CD4-positive, CD25-positive, alpha-beta regulatory T cell (primary cell): Measurements from ENCODE around the gene CXorf66. TPM values are rescaled to one million over a fixed set of nuclear protein-coding genes. Genes with fewer than 3 reads are reported as not detected.

Experiments used
- ATAC-seq, 2 donors: fragments of 150-1000 bp; cut with Tn5 transposase; one replicate each; pipeline ENCODE4 v1.10.0; 2021; ENCODE audit warnings: low read depth in 2 of 2, moderate number of reproducible peaks in 2 of 2, moderate library complexity in 1 of 2
- DNase-seq, 3 donors: peaks; one replicate each; pipeline versions ENCODE4 v3.0.0 to v3.0.0-alpha.2; 2012 to 2022; ENCODE audit warnings: mixed read lengths in 1 of 3
- H3K27ac ChIP-seq: one replicate; pipeline ENCODE4 v1.7.0; 2013; ENCODE audit warnings: mild to moderate bottlenecking, low read length; ENCODE audit not compliant: insufficient read depth, poor library complexity, severe bottlenecking
- H3K27me3 ChIP-seq: one replicate; pipeline ENCODE4 v1.7.0; 2013; ENCODE audit warnings: low read length; ENCODE audit not compliant: control insufficient read depth, insufficient read depth
- H3K36me3 ChIP-seq: one replicate; pipeline ENCODE4 v1.7.0; 2013; ENCODE audit warnings: mild to moderate bottlenecking, low read length, moderate library complexity; ENCODE audit not compliant: control insufficient read depth, insufficient read depth
- H3K4me1 ChIP-seq: 2 replicates; pipeline ENCODE4 v1.7.0; 2013; ENCODE audit warnings: mild to moderate bottlenecking, low read length; ENCODE audit not compliant: insufficient read depth, control insufficient read depth, poor library complexity, severe bottlenecking
- H3K4me3 ChIP-seq: one replicate; pipeline ENCODE4 v1.7.0; 2013; ENCODE audit warnings: low read depth, mild to moderate bottlenecking, low read length, moderate library complexity
- H3K9me3 ChIP-seq, 2 experiments: 1 replicate in 1 of 2; 2 replicates in 1 of 2; pipeline ENCODE4 v1.7.0; 2013; ENCODE audit warnings: low read length in 2 of 2, mild to moderate bottlenecking in 1 of 2, moderate library complexity in 1 of 2; ENCODE audit not compliant: control insufficient read depth in 2 of 2
- H3K27ac Mint-ChIP-seq, 3 donors: one replicate each; pipeline ENCODE4 v1.8.0; 2020 to 2022; ENCODE audit warnings: mild to moderate bottlenecking in 3 of 3, mixed read lengths in 3 of 3, moderate library complexity in 2 of 3
- H3K27me3 Mint-ChIP-seq: one replicate; pipeline ENCODE4 v1.8.0; 2022; ENCODE audit warnings: mild to moderate bottlenecking, mixed read lengths
- H3K36me3 Mint-ChIP-seq: one replicate; pipeline ENCODE4 v1.8.0; 2020; ENCODE audit warnings: mixed read lengths
- H3K4me1 Mint-ChIP-seq, 4 donors: one replicate each; pipeline ENCODE4 v1.8.0; 2020 to 2022; ENCODE audit warnings: mixed read lengths in 4 of 4, mild to moderate bottlenecking in 1 of 4
- H3K4me3 Mint-ChIP-seq, 4 donors: one replicate each; pipeline ENCODE4 v1.8.0; 2020 to 2022; ENCODE audit warnings: mild to moderate bottlenecking in 4 of 4, mixed read lengths in 4 of 4, moderate library complexity in 3 of 4
- H3K9me3 Mint-ChIP-seq, 7 donors: one replicate each; pipeline ENCODE4 v1.8.0; 2020 to 2022; ENCODE audit warnings: mixed read lengths in 7 of 7, mild to moderate bottlenecking in 3 of 7, moderate library complexity in 2 of 7
- polyA plus RNA-seq, 4 donors: library from polyadenylated mRNA; unstranded; fragments of 300-500 nt; fragmentation: Illumina TruSeq; gene quantifications; one replicate each; pipeline ENCODE4 v1.2.3, GENCODE V29; 2021
- total RNA-seq: library from RNA; stranded (reverse); gene quantifications from one replicate; pipeline ENCODE4 v1.2.3, GENCODE V29; 2022

CXorf66 gene
- total and polyA plus RNA-seq, 5 donors from 2014 or later = not detected

GRCh38 chrX:139932073-139932900 lies 33.0 kb downstream of the CXorf66 start:
- H3K36me3 Mint-ChIP-seq = no peaks in the 10 kb centered on the region
- Histone ChIP-seq H3K4me1 (peaks cover 16% of the 10 kb centered on the region), H3K4me3 (peak overlapping the region; percentile 32), H3K9me3 (no peaks in the 10 kb centered on the region), H3K27ac (peak overlapping the region; percentile 90), H3K27me3 (no peaks in the 10 kb centered on the region), H3K36me3 (no peaks in the 10 kb centered on the region)
- peak overlapping the region; percentile 94 to 99 (median 96) for H3K4me3 Mint-ChIP-seq
- H3K27me3 Mint-ChIP-seq = no peaks in the 10 kb centered on the region
- H3K4me1 Mint-ChIP-seq = peaks cover 0 to 23% (median 11%) of the 10 kb centered on the region in 4 donors
- peak overlapping the region; percentile 94 to 97 (median 95) for H3K27ac Mint-ChIP-seq
- no peaks in the 10 kb centered on the region for H3K9me3 Mint-ChIP-seq
- peak; percentile 33 to 45 for ATAC-seq
- peak in 2 of 3 donors; percentile 45 to 47 for DNase-seq

GRCh38 chrX:139931646-139932072 lies 33.7 kb downstream of the CXorf66 start:
- ATAC-seq = no peak
- H3K4me1 ChIP-seq = peaks cover 16% of the 10 kb centered on the region
- peak in 1 of 3 donors; percentile 43 for DNase-seq
- no peaks in the 10 kb centered on the region for H3K27me3 ChIP-seq
- H3K27ac Mint-ChIP-seq = peak overlapping the region in 1 of 3 donors; percentile 31
- H3K27ac ChIP-seq = peak overlapping the region; percentile 41
- H3K4me3 Mint-ChIP-seq = peak overlapping the region; percentile 66 to 86 (median 85)
- no peaks in the 10 kb centered on the region for H3K36me3 ChIP-seq
- H3K9me3 ChIP-seq = no peaks in the 10 kb centered on the region
- no peaks in the 10 kb centered on the region for H3K36me3 Mint-ChIP-seq
- no peaks in the 10 kb centered on the region for H3K27me3 Mint-ChIP-seq
- peak overlapping the region; percentile 60 for H3K4me3 ChIP-seq
- no peaks in the 10 kb centered on the region for H3K9me3 Mint-ChIP-seq
- H3K4me1 Mint-ChIP-seq = peaks cover 0 to 23% (median 11%) of the 10 kb centered on the region in 4 donors

GRCh38 chrX:139930916-139931645 lies 34.2 kb downstream of the CXorf66 start:
- H3K36me3 Mint-ChIP-seq = no peaks in the 10 kb centered on the region
- no peak overlapping the region for H3K27ac ChIP-seq

GRCh38 chrX:139930401-139930800 lies 34.9 kb downstream of the CXorf66 start:
- no peaks in the 10 kb centered on the region for H3K27me3 Mint-ChIP-seq
- H3K4me3 Mint-ChIP-seq = peak overlapping the region; percentile 66 to 86 (median 85)
- H3K27ac Mint-ChIP-seq = peak overlapping the region in 1 of 3 donors; percentile 43
- H3K4me1 Mint-ChIP-seq = peaks cover 7 to 29% (median 19%) of the 10 kb centered on the region in 4 donors
- Histone ChIP-seq H3K9me3 (no peaks in the 10 kb centered on the region), H3K4me1 (peaks cover 16% of the 10 kb centered on the region), H3K27ac (no peak overlapping the region), H3K4me3 (peak overlapping the region; percentile 60), H3K27me3 (no peaks in the 10 kb centered on the region), H3K36me3 (no peaks in the 10 kb centered on the region)
- no peaks in the 10 kb centered on the region for H3K36me3 Mint-ChIP-seq
- no peaks in the 10 kb centered on the region for H3K9me3 Mint-ChIP-seq
- ATAC-seq (no peak), DNase-seq (no peak)

More at GRCh38 chrX:139930916-139931645, 34.2 kb downstream of the CXorf66 start:
- H3K27ac Mint-ChIP-seq = peak overlapping the region in 2 of 3 donors; percentile 31 to 43
- Histone ChIP-seq H3K36me3 (no peaks in the 10 kb centered on the region), H3K9me3 (no peaks in the 10 kb centered on the region), H3K27me3 (no peaks in the 10 kb centered on the region), H3K4me1 (peaks cover 16% of the 10 kb centered on the region), H3K4me3 (peak overlapping the region; percentile 60)
- H3K9me3 Mint-ChIP-seq = no peaks in the 10 kb centered on the region
- DNase-seq (peak; percentile 1 to 29 (median 20)), ATAC-seq (no peak)
- peak overlapping the region; percentile 66 to 86 (median 85) for H3K4me3 Mint-ChIP-seq
- H3K4me1 Mint-ChIP-seq = peaks cover under 1 to 23% (median 14%) of the 10 kb centered on the region in 4 donors
- H3K27me3 Mint-ChIP-seq = no peaks in the 10 kb centered on the region

- no peaks in the 10 kb centered on the region for H3K27me3 Mint-ChIP-seq
- peaks cover 9 to 31% (median 21%) of the 10 kb centered on the region in 4 donors for H3K4me1 Mint-ChIP-seq
- Histone ChIP-seq H3K27ac (no peak overlapping the region), H3K4me3 (no peak overlapping the region), H3K36me3 (no peaks in the 10 kb centered on the region), H3K4me1 (peaks cover 16% of the 10 kb centered on the region), H3K27me3 (no peaks in the 10 kb centered on the region), H3K9me3 (no peaks in the 10 kb centered on the region)
- no peaks in the 10 kb centered on the region for H3K9me3 Mint-ChIP-seq
- no peak overlapping the region for H3K27ac Mint-ChIP-seq
- H3K36me3 Mint-ChIP-seq = no peaks in the 10 kb centered on the region
- DNase-seq = no peak
- no peak for ATAC-seq
- H3K4me3 Mint-ChIP-seq = peak overlapping the region in 3 of 4 donors; percentile 32 to 85 (median 73)
These were observed 35.4 kb downstream of the CXorf66 start for GRCh38 chrX:139929876-139930275.

- Mint-ChIP-seq H3K4me1 (peaks cover 15 to 37% (median 22%) of the 10 kb centered on the region in 4 donors), H3K4me3 (no peak overlapping the region)
These were observed 40.6 kb downstream of the CXorf66 start for GRCh38 chrX:139924696-139925095.

DNA sequence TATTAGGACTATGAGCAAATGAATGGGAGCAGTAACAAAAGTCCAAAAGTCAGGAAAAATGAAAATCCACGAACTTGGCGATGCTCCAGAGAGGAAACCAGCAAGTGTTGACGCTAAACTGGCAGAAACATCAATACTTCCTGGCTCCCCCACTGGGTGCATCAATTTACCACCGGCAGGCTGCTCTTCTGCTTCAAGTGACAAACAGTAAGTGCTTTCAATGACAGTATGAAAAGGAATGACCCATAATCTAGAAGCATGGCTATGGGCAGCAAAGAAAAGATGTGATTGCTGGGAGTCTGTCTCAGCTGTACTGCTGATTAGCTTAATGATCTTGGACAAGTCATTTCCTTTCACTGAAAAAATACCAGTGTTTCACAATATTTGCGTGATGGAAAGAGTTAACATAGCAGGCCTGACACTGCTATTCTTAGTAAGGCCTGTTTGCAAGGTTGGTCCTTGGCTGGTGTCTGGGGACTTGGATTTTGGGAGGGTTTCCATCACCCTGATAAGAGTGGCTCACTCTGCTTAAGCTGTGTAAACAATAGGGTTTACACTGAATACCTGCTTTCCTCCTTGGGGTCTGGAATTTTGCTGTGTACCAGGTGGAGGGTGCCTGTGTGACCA lies 41.1 kb downstream of the CXorf66 start:
- Histone ChIP-seq H3K36me3 (no peaks in the 10 kb centered on the region), H3K27me3 (no peaks in the 10 kb centered on the region), H3K27ac (no peak overlapping the region), H3K4me1 (no peaks in the 10 kb centered on the region), H3K9me3 (no peaks in the 10 kb centered on the region), H3K4me3 (no peak overlapping the region)
- Mint-ChIP-seq H3K36me3 (peaks cover 8% of the 10 kb centered on the region), H3K4me1 (peaks cover 15 to 35% (median 21%) of the 10 kb centered on the region in 4 donors), H3K27ac (peak overlapping the region in 1 of 3 donors; percentile 33), H3K4me3 (no peak overlapping the region), H3K27me3 (no peaks in the 10 kb centered on the region), H3K9me3 (no peaks in the 10 kb centered on the region)
- DNase-seq (no peak), ATAC-seq (no peak)

More at GRCh38 chrX:139924696-139925095, 40.6 kb downstream of the CXorf66 start:
- Histone ChIP-seq H3K27ac (no peak overlapping the region), H3K4me3 (no peak overlapping the region), H3K36me3 (no peaks in the 10 kb centered on the region), H3K27me3 (no peaks in the 10 kb centered on the region), H3K9me3 (no peaks in the 10 kb centered on the region), H3K4me1 (no peaks in the 10 kb centered on the region)
- H3K27me3 Mint-ChIP-seq = no peaks in the 10 kb centered on the region
- DNase-seq (no peak), ATAC-seq (no peak)
- H3K27ac Mint-ChIP-seq = no peak overlapping the region
- no peaks in the 10 kb centered on the region for H3K9me3 Mint-ChIP-seq
- H3K36me3 Mint-ChIP-seq = peaks cover 8% of the 10 kb centered on the region
